GM18499 (cell line): Measurements from ENCODE around the gene CLNK.

ENCODE experiments used
- ATAC-seq: cut with Tn5 transposase; IDR thresholded peaks from one replicate; pipeline ENCODE4 v1.9.1; 2021; ENCODE audit warnings: moderate number of reproducible peaks; ENCODE audit not compliant: insufficient read depth, unreplicated experiment

Gene CLNK, protein sequence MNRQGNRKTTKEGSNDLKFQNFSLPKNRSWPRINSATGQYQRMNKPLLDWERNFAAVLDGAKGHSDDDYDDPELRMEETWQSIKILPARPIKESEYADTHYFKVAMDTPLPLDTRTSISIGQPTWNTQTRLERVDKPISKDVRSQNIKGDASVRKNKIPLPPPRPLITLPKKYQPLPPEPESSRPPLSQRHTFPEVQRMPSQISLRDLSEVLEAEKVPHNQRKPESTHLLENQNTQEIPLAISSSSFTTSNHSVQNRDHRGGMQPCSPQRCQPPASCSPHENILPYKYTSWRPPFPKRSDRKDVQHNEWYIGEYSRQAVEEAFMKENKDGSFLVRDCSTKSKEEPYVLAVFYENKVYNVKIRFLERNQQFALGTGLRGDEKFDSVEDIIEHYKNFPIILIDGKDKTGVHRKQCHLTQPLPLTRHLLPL

DNA sequence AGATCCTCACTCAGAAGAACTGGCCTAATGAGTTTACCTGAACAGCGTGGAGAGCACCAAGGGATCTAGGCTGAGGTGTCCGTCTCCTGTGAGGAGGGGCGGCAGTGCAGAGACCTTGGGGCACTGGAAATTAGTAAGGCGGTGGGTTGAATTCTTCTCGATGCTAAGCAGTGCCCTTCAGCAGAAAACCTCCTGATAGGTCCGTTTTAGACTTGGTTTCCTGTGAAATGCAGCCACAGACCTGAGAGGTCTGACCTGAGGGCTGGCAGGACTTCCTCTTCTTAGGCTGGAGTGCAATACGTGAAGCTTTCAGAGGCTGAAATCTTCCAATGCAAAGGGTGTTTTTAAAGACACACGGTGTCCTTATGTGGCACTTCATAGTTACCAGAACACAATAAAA is at the start of gene CLNK:
TSS of gene CLNK (minus strand) at position 138 of the 400 bp plus-strand sequence. CDS start 16,899 bp downstream, outside the sequence.
- ATAC-seq = peak; percentile 65

DNA sequence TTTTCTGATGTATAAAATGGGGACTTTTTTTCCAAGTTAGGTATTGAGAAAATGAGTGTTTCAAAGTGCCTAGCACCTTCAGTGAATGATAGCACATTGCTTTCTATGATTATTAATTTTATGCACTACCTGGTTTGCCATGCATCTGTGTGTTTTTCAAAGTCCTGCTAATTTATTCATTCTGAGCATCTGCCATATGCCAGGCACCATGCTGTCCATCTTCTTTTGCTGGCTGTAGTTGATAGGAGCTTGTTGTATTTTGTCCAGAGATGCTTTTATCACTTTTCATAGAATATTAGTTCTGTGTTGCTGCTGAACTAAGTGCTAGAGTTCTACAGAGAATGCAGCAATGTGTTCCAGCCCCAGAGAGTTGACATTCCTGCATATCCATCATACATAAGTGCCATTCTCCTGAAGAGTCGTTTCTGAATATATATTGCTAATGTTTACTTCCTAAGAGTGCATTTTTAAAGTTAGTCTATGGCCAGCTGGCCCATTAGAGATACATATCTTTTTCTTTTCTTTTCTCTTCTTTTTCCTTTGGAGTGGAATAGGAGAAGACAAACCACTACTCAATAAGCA is 49.0 kb upstream of the CLNK start:
- ATAC-seq = no peak

GRCh38 chr4:10732914-10733415 is 48.4 kb upstream of the CLNK start:
- ATAC-seq = no peak

GRCh38 chr4:10732235-10732913 is 47.8 kb upstream of the CLNK start:
- ATAC-seq = no peak

DNA sequence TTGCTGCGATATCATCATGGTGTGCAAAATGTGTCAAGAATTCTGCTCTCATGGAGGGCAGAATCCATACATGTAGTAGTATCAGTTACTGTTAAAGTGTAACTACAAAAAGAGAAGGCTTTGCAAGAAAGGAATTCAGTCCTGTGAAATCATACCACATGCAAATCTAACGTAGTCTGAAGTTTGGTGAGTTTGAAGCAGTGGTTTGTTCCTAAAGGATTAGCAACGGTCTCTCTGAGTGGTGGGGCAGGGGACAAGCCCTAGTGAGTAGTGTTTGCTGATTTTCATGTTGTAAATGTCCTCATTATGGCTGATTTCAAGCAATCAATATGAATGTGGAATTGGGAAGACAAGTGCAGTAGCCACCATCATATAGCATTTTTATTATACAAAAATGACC is 47.1 kb upstream of the CLNK start:
- ATAC-seq = no peak

DNA sequence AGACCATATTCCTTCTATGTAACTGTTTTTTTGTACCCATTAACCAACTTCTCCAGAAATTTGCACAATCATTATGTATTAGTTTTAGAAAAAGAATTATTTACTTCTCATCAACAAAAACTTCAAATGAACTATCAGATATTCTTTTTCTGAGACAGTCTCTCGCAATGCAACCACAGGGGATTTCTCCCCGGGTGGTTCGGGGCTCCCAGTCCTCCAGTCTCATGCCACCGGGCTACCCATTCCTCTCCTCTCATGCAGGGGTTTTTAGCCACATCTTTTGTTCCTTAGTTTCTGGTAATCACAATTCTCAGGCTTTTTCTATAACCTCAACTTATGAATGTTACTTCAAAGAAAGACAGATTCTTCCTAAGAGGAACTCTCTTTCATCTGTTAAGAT is 46.6 kb upstream of the CLNK start:
- ATAC-seq = no peak

GRCh38 chr4:10730590-10730989 is 46.0 kb upstream of the CLNK start:
- peak; percentile 52 for ATAC-seq

GRCh38 chr4:10730019-10730418 is 45.5 kb upstream of the CLNK start:
- no peak for ATAC-seq

DNA sequence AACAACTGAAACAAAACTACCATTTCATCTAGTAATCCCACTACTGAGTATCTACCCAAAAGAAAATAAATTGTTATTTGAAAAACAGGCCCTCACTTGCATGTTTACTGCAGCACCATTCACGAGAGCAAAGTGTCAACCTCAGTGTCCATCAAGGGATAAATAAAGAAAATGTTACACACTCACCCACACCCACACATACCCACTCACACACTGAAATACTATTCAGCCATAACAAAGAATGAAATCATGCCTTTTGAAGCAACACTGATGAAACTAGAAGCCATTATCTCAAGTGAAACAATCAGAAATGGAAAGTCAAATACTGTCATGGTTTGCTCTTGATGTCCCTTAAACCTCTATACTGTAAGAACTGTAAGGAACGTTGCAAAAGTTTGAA is 44.8 kb upstream of the CLNK start:
- ATAC-seq = no peak

GRCh38 chr4:10728016-10728415 is 43.4 kb upstream of the CLNK start:
- no peak for ATAC-seq

DNA sequence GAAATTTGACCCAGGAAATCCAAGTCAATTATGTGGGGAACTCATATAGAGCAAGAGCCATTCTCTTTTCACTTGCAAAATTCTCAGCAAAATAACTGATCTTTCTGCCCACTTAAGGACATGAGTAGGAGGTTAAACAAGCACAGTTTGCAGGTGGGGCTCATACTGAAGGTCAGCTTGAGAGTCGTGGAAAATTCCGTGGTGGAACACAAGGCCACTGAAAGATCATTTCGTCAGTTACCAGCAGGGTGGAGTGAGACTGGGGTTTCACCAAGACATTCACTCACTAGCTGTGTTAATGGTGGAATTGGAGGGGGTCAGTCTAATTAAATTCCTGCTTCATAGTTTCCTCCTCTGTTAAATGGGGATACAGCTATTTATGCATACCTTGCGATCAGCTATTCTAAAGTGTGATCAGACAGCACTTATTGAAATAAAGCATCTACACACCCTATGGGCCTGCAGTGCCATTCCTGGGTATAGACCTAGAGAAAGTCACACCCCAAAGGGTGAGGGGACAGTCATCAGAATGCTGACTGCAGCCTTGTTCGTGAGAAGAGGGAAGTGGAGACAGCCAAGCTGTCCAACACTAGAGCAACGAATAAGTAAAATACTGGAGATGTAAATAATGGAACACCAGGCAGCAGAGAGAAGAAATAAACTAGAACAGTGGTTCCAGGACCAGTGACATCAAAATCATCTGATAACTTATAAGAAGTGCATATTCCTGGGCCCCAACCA is 42.7 kb upstream of the CLNK start:
- no peak for ATAC-seq

DNA sequence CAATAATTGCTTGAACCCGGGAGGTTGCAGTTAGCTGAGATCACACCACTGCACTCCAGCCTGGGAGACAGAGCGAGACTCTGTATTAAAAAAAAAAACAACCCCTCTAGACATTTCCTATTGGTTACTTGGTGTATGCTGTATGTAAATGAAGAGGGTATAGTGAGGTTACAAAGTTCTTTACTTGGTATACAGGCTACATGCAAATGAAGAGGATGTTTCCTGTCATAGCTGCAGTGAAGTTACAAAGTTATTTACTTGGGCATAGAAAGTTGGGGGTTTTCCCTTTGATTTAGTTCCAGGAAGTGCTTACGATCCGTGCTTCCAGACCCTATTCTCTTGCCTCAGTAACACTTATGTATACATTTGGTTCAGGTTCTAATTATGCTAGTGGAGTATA is 38.4 kb upstream of the CLNK start:
- ATAC-seq = peak; percentile 92

- no peak for ATAC-seq
Observed at GRCh38 chr4:10721616-10722015, 37.0 kb upstream of the CLNK start.

DNA sequence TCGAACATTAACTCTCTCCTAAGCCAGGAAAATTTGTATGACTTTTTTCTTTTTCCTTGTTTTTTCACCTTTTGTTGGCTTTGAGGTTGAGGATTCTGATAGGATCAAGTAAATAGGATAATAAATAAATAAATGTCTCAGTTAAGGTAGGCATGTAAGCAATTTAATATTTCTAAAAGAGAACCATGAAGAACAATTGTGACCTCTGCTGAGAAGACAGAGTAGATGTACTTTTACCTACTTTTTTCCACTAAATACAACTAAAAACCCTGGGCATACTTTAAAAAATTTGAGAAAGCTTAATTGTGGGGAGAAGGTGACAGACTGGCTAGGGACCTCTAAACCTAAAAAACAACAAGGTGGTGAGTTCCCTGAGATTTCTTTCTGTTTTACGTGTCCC is 31.6 kb upstream of the CLNK start:
- ATAC-seq = no peak

DNA sequence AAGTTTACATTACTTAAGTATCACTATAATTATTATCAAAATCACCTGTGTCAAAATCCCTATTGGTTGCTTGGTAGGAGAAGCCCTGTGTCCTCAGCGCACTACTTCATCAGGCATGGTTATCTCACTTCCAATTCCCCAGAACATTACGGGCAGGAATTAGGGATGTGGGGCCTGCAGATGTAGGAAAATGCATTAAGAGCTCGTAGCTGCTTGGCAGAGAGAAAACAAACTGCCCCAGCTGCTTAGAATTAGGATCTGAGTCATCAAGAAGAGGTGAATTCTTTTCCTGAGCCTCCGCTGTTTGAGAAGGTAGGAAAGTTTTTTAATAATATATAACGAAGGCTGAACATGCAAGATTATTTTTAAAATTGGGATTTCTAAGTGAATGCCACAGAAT is 31.1 kb upstream of the CLNK start:
- no peak for ATAC-seq

DNA sequence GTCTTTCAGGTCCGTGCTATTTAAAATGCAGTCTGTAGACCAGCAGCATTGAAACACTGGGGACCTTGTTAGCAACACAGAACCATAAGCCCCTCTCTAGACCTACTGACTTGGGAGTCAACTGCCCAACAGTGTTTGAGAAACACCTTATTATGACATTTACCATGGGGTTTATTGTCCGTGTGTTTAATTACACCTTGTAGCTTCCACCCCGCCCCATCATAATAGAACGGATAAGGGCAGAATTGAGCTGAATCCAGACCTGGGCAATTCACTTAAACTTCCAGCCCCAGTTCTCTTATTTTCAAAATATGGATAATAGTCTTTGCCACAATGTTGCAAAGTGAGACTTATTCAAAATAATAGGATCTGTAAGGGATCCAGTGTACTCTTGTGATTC is 30.6 kb upstream of the CLNK start:
- ATAC-seq = no peak

- no peak for ATAC-seq
Observed at GRCh38 chr4:10713591-10713990, 29.0 kb upstream of the CLNK start.

- ATAC-seq = no peak
Observed at GRCh38 chr4:10706236-10706635, 21.7 kb upstream of the CLNK start.

DNA sequence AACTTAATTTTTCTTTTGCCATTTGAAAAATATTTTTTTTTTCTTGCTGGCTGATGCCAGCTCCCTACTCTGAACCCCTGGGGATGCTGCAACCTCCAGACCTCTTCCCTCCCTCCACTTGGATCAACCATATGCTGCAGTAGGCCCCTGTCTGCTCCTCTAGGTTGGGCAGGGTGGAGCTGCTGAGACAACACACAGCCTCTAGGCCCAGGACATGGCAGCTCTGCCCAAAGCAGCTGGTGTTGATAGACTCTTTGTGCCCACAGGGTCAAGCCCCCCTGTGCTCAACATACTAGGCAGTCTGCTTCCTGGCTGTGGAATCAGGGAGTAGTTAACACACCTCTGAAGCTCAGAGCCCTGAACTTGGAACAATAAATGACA is 19.9 kb upstream of the CLNK start:
- ATAC-seq = no peak

DNA sequence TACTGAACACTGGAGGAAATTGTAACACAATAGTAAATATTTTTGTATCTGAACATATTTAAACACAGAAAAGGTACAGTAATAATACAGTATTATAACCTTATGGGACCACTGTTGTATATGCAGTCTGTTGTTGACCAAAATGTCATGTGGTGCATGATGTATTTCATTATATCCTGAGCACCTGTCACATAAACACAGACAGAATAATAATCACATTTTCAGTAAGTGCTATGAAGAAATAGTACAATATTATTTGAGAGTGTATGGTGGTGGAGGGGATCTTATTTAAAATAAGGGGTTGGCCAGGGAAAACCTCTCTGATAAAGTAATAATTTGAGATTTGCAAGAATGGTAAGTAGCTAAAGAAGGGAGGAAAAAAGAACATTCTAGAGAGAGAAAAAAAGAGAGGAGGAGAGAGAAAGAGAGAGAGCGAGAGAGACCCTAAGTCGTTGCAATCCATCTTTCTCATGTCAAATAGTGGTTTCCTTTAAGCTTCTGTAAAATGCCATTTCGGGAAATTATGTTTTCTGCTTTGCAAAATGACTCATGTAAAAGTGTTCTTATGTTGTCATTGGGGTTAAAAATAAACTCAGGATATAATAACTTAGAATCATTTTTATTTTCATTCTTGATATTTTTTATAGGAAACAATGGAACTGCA is 19.3 kb upstream of the CLNK start:
- no peak for ATAC-seq
